HG03066 (cell line): ENCODE measurements around the gene BAHCC1.

Experiments
- ATAC-seq: cut with Tn5 transposase; IDR thresholded peaks from one replicate; pipeline ENCODE4 v1.9.1; 2021; ENCODE audit warnings: low read depth; ENCODE audit not compliant: unreplicated experiment

Gene BAHCC1

DNA sequence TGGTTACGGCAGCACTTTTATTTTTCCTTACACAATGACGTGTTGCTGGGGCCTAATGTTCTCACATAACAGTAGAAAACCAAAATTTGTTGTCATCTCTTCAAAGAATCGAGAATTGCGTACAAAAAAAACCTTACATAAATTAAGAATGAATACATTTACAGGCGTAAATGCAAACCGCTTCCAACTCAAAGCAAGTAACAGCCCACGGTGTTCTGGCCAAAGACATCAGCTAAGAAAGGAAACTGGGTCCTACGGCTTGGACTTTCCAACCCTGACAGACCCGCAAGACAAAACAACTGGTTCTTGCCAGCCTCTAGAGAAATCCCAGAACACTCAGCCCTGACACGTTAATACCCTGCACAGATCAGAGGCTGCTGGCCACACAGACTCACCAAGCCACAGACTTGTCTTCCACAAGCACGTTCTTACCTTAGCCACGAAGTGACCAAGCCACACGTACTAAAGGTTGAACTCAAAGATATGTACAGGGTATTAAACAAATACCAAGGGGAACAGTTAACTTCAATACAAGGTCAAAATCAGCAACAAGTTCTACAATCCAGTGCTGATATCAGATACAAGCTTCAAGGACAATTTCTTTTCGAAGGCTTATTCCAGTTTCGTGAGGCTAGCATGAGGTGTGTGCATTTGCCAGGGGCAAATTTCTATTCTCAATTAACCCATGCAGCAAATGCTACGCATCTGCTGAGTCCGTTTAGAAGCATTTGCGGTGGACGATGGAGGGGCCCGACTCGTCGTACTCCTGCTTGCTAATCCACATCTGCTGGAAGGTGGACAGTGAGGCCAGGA is 114.9 kb downstream of the BAHCC1 start:
- no peak for ATAC-seq

DNA sequence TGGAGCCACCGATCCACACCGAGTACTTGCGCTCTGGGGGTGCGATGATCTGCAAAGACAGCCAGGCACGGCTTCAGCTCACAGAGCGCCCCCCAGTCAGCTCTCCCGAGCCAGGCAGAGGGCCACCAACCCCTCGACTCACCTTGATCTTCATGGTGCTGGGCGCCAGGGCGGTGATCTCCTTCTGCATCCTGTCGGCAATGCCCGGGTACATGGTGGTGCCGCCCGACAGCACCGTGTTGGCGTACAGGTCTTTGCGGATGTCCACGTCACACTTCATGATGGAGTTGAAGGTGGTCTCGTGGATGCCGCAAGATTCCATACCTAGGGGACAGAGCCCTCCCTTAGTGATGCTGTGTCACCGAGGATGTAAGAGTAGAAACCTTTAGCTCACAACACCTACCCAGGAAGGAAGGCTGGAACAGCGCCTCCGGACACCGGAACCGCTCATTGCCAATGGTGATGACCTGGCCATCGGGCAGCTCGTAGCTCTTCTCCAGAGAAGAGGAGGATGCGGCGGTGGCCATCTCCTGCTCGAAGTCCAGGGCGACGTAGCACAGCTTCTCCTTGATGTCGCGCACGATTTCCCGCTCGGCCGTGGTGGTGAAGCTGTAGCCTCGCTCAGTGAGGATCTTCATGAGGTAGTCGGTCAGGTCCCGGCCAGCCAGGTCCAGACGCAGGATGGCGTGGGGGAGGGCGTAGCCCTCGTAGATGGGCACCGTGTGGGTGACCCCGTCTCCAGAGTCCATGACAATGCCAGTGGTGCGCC is 115.7 kb downstream of the BAHCC1 start:
- ATAC-seq: no peak

DNA sequence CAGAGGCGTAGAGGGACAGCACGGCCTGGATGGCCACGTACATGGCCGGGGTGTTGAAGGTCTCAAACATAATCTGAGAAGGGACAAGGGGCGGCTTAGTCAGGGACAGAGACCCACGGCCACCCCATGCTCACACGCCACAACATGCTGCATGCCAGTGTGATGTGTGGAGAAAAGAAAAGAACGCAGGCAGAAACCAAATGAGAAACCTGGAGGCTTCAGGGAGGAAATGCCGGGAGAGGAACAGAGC is 116.2 kb downstream of the BAHCC1 start:
- no peak for ATAC-seq

DNA sequence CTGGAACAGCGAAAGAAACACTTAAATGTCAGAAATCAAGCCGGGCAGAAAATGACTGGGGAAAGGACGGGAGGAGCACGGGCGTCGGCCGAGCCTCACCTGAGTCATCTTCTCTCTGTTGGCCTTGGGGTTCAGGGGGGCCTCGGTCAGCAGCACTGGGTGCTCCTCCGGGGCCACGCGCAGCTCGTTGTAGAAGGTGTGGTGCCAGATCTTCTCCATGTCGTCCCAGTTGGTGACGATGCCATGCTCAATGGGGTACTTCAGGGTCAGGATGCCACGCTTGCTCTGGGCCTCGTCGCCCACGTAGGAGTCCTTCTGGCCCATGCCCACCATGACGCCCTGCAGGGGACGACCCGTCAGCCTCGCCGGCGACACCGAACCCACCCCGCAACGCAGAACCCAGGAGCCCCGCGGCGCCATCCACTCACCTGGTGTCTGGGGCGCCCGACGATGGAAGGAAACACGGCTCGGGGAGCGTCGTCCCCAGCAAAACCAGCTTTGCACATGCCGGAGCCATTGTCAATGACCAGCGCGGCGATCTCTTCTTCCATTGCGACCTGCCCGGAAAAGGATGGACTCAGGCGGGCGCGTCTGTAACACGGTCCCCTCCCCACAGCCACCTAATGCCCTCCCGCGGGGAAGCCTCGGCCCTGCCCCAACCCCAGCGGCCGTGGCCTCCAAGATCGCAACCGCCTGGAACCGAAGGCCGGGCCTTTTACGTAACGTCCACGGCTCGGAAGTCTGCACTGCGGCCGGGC is 116.7 kb downstream of the BAHCC1 start:
- no peak for ATAC-seq

DNA sequence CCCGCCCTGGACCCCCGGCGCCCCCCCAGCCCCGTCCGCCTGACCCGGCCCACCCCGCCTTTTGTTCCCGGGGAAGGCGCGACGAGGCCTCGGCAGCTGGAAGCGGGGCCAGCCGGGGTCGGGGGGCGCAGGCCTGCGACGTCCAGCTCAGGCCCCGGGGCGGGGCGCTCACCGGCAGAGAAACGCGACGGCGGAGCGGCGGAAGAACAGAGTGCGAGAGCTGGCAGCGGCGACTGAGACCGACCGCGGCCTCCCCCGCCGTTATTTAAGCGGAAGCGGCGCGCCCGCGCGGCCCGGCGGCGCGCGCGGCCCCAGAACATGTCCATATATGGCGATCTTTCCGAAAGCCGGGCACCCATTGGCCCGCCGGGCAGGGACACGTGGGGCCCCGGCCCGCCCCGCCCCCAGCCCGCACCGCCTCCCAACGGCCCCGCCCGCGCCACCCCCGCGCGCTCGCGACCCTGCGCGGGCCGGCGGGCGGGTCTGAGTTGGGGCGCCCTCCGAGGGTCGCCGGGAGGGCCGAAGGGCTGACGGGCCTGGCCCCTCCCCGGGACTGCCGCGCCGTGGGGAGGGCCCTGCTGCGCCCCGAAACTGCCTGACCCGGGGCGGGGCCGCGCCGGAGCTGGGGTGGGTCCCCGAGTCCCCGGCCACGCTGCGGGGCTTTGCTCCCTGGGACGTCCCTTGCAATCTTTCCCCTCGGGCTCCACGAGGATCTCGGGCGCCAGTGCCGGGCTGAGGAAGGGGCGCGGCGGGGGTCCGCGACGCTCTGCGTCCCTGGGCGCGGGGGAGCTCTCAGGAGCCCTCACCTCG is 117.5 kb downstream of the BAHCC1 start, which contains the start of gene ACTG1:
Gene ACTG1 (minus strand): TSS at position 238 of the 810 bp plus-strand sequence. CDS start 445 bp downstream, outside the sequence.
- ATAC-seq: peak; percentile 36

DNA sequence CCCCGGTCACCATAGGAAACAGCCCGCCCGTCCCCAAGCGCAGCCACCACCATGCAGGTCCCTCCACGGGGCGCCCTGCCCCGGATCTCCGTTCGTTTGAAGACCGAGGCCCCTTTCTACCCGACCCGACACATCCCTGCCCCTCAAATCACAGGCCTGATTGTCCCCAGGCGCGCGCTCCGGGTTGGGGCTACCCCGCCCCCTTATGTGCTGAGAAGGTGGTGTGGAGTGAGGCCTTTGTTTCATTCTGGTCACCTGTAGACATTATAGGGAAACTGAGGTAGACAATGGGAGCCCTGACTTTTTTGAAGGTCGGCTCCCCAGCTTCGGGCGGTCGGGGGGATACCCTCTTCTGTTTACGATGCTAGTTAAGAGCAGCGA is 118.1 kb downstream of the BAHCC1 start:
- no peak for ATAC-seq

DNA sequence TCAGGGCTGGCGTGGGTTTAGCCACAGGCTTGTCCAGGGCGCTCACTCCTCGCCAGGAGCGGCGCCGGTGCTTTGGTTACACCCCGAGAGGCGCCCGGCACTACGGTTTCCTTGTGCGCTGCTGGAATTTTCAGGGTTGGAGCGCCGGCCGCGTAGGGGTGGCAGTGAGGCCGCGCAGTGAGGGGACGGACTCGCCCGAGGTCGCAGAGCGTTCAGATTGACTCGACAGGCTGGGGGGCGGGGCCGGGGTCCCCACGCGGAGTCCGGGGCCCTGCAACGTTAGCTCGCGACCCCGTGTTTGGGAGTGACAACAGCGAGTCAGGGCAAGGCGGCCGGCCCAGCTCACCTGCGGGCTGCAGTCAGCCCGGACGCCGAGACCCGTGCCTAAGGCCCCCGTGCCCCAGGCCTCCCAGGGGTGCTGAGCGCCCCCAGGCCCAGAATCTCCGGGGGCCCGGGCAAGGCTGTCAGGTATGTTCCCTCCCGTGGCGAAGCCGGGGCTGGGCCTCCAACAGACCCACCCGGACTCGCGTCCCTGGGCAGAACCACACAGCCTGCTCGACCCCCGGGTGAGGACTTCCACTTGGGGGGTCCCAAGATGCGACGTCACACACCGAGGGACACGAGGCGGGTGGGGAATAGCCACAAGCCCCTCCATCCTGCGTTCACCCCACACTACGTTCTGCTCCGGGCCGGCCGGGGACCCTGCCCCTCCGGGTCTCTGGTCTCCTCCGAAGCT is 118.7 kb downstream of the BAHCC1 start:
- ATAC-seq: no peak

DNA sequence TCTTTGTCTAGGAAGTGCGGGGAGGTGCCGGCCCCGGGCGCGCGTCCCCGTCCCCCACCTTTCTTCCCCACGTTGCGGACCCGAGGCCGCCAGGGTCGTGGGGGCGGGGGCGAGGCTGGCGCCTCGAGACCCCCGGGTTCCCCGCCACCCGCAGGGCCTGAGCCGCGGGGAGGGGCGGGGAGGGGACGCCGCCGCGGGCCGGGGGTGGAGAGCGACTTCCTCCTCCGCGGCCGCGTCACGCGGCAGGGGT is 119.2 kb downstream of the BAHCC1 start:
- no peak for ATAC-seq

DNA sequence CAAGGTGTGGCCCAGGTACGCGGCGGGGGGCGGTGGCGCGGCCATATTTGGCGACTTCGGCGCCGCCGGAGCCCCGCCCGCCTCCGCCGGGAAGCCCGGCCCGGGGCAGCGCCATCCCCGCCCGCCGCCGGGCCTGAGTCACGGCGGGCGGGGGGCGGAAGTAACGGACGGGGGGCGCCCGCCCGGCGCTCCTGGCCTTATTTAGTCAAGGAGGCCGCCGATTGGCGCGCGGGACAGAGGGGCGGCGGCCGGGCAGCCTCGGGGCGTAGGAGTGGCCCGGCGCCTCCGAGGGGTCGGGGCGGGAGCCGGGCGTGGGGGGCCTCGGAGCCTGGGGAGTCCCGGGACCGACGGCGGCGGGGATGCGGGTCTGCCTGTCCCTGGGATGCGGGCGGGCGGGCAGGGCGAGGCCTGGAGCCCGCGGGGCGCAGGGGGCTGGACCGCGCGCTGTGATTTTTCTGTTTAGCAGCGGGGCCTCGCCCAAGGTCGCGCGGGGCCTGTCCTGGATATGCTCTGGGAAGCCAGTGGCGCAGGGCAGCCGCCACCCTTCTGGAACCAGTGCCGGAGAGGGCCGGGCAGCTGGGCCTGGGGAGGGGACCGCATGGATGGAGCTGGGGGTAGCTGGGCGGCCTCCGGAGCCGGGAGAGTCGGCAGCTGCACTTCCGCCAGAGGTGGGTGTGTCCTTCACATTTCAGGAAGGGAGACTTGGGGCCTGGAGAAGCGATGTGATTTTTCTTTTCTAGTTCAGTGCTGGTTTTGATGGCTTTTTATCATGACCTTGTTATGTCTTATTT is 119.7 kb downstream of the BAHCC1 start:
- no peak for ATAC-seq

DNA sequence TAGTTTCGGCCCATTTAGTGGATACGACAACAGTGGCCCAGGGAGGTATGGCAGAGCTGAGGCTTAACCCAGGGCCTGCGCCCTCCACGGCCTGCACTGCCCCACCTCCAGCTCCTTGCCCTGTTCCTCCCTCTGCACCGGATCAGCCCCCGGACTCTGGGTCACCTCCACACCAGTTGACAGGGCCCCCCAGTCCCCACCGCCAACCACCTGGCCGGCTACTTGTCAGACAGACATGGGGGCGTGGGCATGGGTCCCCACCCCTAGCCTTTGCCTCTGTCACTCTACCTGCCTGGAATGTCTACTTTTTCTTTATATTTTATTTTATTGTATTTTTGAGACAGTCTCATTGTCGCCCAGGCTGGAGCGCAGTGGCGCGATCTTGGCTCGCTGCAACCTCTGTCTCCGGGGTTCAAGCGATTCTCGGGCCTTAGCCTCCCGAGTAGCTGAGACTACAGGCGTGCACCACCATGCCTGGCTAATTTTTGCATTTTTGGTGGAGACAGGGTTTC is 120.3 kb downstream of the BAHCC1 start:
- no peak for ATAC-seq
